ENCODE results near the gene PNRC2.
A peak's percentile ranks its signal among the peaks of the same experiment; 100 is the strongest.
"Not testable (repeated sequence)": the region's sequence is repeated elsewhere in the genome, so short reads cannot be mapped to it uniquely, and the experiment has no call there.

Gene PNRC2

GRCh38 chr1:23953020-23953419, 6.6 kb upstream of the PNRC2 start:
- H3K27ac ChIP-seq (ENCODE audit: insufficient read depth in 1 of 2, low read depth in 1 of 2, low read length in 2 of 2, poor library complexity in 1 of 2, severe bottlenecking in 2 of 2): no peak overlapping the region
- H3K9me3 ChIP-seq (ENCODE audit: control extremely low read depth in 1 of 5, control insufficient read depth in 4 of 5, insufficient read depth in 2 of 5, low read depth in 1 of 5, low read length in 4 of 5): no peaks in the 10 kb centered on the region
- peaks cover 11 to 43% (median 35%) of the 10 kb centered on the region in 4 experiments for H3K4me1 ChIP-seq (ENCODE audit: control extremely low read depth in 1 of 4, control insufficient read depth in 4 of 4, insufficient read depth in 4 of 4, low read length in 3 of 4)
- no peaks in the 10 kb centered on the region for H3K36me3 ChIP-seq (ENCODE audit: control insufficient read depth in 4 of 4, insufficient read depth in 4 of 4, low read length in 3 of 4)
- POLR2A ChIA-PET: no interaction called here
- CTCF ChIA-PET: interaction anchor here (1.7 kb wide), 1 partner anchor 33 kb away, joined by 6 read pairs; no protein-coding TSS in a partner anchor
- H3K27me3 ChIP-seq (replicated peaks in 2 of 5; ENCODE audit: control insufficient read depth in 4 of 5, insufficient read depth in 5 of 5, low read length in 4 of 5): no peaks in the 10 kb centered on the region
- DNase-seq: no peak
- no peak overlapping the region for H3K4me3 ChIP-seq (ENCODE audit: control insufficient read depth in 1 of 7, extremely low read depth in 1 of 7, insufficient read depth in 4 of 7, low read depth in 2 of 7, low read length in 6 of 7)
- 100% methylated on average over 1 of the region's 3 CpGs for WGBS (ENCODE audit: insufficient coverage)

DNA sequence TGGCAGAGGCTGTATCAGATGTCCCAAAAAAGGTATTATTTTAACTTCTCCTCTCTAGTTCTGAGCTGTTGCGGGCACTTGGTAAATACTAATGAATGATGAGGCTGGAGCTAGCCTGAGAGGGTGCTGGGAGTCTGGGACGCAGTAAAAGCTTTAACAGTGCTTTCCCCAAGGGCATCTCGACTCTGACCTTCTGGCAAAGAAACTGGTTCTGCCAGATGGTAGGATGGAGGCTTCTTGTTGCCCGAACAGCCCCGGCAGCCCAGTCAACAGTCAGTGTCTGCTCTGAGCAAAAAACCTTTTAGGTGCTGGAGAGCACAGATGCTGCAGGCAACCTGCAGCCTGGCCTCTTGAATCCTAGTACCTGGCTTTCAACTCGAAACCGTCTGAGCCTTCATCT, 2.5 kb upstream of the PNRC2 start:
- H3K36me3 ChIP-seq (ENCODE audit: control insufficient read depth in 4 of 4, insufficient read depth in 4 of 4, low read length in 3 of 4): peaks cover 0 to 6% (median 3%) of the 10 kb centered on the region in 4 experiments
- WGBS (ENCODE audit: insufficient coverage): 86% methylated on average over 7 of the region's 7 CpGs
- peaks cover 21 to 63% (median 50%) of the 10 kb centered on the region in 4 experiments for H3K4me1 ChIP-seq (ENCODE audit: control extremely low read depth in 1 of 4, control insufficient read depth in 4 of 4, insufficient read depth in 4 of 4, low read length in 3 of 4)
- POLR2A ChIA-PET: interaction anchor here (1.1 kb wide), 1 partner anchor 33 kb away, joined by 3 read pairs; no protein-coding TSS in a partner anchor
- no peaks in the 10 kb centered on the region for H3K9me3 ChIP-seq (ENCODE audit: control extremely low read depth in 1 of 5, control insufficient read depth in 4 of 5, insufficient read depth in 2 of 5, low read depth in 1 of 5, low read length in 4 of 5)
- no peak for DNase-seq
- H3K27me3 ChIP-seq (replicated peaks in 2 of 5; ENCODE audit: control insufficient read depth in 4 of 5, insufficient read depth in 5 of 5, low read length in 4 of 5): no peaks in the 10 kb centered on the region
- no peak overlapping the region for H3K27ac ChIP-seq (ENCODE audit: insufficient read depth in 1 of 2, low read depth in 1 of 2, low read length in 2 of 2, poor library complexity in 1 of 2, severe bottlenecking in 2 of 2)
- H3K4me3 ChIP-seq (ENCODE audit: control insufficient read depth in 1 of 7, extremely low read depth in 1 of 7, insufficient read depth in 4 of 7, low read depth in 2 of 7, low read length in 6 of 7): no peak overlapping the region
- CTCF ChIA-PET: interaction anchor here (0.9 to 2.4 kb wide), 4 partner anchors 18 to 149 kb away, joined by 3 to 9 read pairs (median 4); no protein-coding TSS in a partner anchor

DNA sequence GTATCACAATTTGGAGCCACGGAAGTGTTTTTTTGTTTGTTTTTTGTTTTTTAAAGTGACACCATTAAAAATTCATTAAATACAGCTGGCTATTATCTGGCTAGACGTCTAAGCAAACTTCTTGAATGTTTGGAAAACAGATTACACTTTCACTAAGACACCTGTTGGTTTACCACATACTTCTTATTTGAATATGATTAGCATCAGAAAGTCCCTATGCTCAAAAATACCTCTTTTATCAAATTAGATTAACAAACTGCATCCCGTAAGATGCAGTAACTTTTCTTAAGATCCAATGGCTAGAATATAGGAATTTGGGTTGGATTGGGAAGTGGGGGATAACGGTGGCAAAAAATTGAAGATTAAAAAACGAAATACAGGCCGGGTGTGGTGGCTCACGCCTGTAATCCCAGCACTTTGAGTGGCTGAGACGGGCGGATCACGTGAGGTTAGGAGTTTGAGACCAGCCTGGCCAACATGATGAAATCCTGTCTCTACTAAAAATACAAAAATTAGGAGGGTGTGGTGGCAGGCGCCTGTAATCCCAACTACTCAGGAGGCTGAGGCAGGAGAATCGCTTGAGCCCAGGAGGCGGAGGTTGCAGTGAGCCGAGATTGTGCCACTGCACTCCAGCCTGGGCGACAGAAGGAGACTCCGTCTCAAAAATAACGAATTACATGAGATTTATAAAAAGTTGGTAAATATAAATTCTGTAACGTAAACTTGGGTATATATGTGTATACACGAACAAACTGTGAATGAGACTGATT, 1.4 kb upstream of the PNRC2 start:
- POLR2A ChIA-PET: interaction anchor here (0.6 to 1.6 kb wide), 5 partner anchors 8 to 180 kb away, joined by 3 to 4 read pairs (median 3); partner anchors contain the start of gene PITHD1
- H3K4me3 ChIP-seq (ENCODE audit: control insufficient read depth in 1 of 7, extremely low read depth in 1 of 7, insufficient read depth in 4 of 7, low read depth in 2 of 7, low read length in 6 of 7): peak overlapping the region in 6 of 7 experiments; percentile 80 to 100 (median 91)
- peaks cover 21 to 65% (median 49%) of the 10 kb centered on the region in 4 experiments for H3K4me1 ChIP-seq (ENCODE audit: control extremely low read depth in 1 of 4, control insufficient read depth in 4 of 4, insufficient read depth in 4 of 4, low read length in 3 of 4)
- H3K27me3 ChIP-seq (replicated peaks in 2 of 5; ENCODE audit: control insufficient read depth in 4 of 5, insufficient read depth in 5 of 5, low read length in 4 of 5); H3K36me3 ChIP-seq (ENCODE audit: control insufficient read depth in 4 of 4, insufficient read depth in 4 of 4, low read length in 3 of 4); DNase-seq; H3K9me3 ChIP-seq (ENCODE audit: control extremely low read depth in 1 of 5, control insufficient read depth in 4 of 5, insufficient read depth in 2 of 5, low read depth in 1 of 5, low read length in 4 of 5): not testable (repeated sequence)
- CTCF ChIA-PET: interaction anchor here (2.3 kb wide), 1 partner anchor 70 kb away, joined by 6 read pairs; no protein-coding TSS in a partner anchor
- WGBS (ENCODE audit: insufficient coverage): 70% methylated on average over 9 of the region's 19 CpGs
- H3K27ac ChIP-seq (ENCODE audit: insufficient read depth in 1 of 2, low read depth in 1 of 2, low read length in 2 of 2, poor library complexity in 1 of 2, severe bottlenecking in 2 of 2): peak overlapping the region; percentile 98 to 100

GRCh38 chr1:23958810-23959460, 693 bp upstream of the PNRC2 start:
- peak overlapping the region; percentile 98 to 100 for H3K27ac ChIP-seq (ENCODE audit: insufficient read depth in 1 of 2, low read depth in 1 of 2, low read length in 2 of 2, poor library complexity in 1 of 2, severe bottlenecking in 2 of 2)
- no peaks in the 10 kb centered on the region for H3K9me3 ChIP-seq (ENCODE audit: control extremely low read depth in 1 of 5, control insufficient read depth in 4 of 5, insufficient read depth in 2 of 5, low read depth in 1 of 5, low read length in 4 of 5)
- H3K27me3 ChIP-seq (replicated peaks in 2 of 5; ENCODE audit: control insufficient read depth in 4 of 5, insufficient read depth in 5 of 5, low read length in 4 of 5): no peaks in the 10 kb centered on the region
- peak overlapping the region; percentile 57 to 100 (median 91) for H3K4me3 ChIP-seq (ENCODE audit: control insufficient read depth in 1 of 7, extremely low read depth in 1 of 7, insufficient read depth in 4 of 7, low read depth in 2 of 7, low read length in 6 of 7)
- H3K4me1 ChIP-seq (ENCODE audit: control extremely low read depth in 1 of 4, control insufficient read depth in 4 of 4, insufficient read depth in 4 of 4, low read length in 3 of 4): peaks cover 21 to 65% (median 49%) of the 10 kb centered on the region in 4 experiments
- WGBS (ENCODE audit: insufficient coverage): 0% methylated on average over 22 of the region's 30 CpGs
- H3K36me3 ChIP-seq (ENCODE audit: control insufficient read depth in 4 of 4, insufficient read depth in 4 of 4, low read length in 3 of 4): peaks cover under 1 to 12% (median 5%) of the 10 kb centered on the region in 4 experiments
- CTCF ChIA-PET: interaction anchor here (2.3 kb wide), 1 partner anchor 69 kb away, joined by 6 read pairs; no protein-coding TSS in a partner anchor
- peak; percentile 98 to 100 (median 99) for DNase-seq
- POLR2A ChIA-PET: interaction anchor here (0.6 to 1.6 kb wide), 4 partner anchors 9 to 180 kb away, joined by 3 to 7 read pairs (median 4); partner anchors contain the start of genes PITHD1 and SRSF10

- Histone ChIP-seq H3K27ac (ENCODE audit: insufficient read depth in 1 of 2, low read depth in 1 of 2, low read length in 2 of 2, poor library complexity in 1 of 2, severe bottlenecking in 2 of 2) (peak overlapping the region; percentile 98 to 100), H3K4me1 (ENCODE audit: control extremely low read depth in 1 of 4, control insufficient read depth in 4 of 4, insufficient read depth in 4 of 4, low read length in 3 of 4) (peaks cover 21 to 63% (median 46%) of the 10 kb centered on the region in 4 experiments), H3K27me3 (replicated peaks in 2 of 5; ENCODE audit: control insufficient read depth in 4 of 5, insufficient read depth in 5 of 5, low read length in 4 of 5) (no peaks in the 10 kb centered on the region), H3K9me3 (ENCODE audit: control extremely low read depth in 1 of 5, control insufficient read depth in 4 of 5, insufficient read depth in 2 of 5, low read depth in 1 of 5, low read length in 4 of 5) (no peaks in the 10 kb centered on the region), H3K4me3 (ENCODE audit: control insufficient read depth in 1 of 7, extremely low read depth in 1 of 7, insufficient read depth in 4 of 7, low read depth in 2 of 7, low read length in 6 of 7) (peak overlapping the region; percentile 80 to 100 (median 91)), H3K36me3 (ENCODE audit: control insufficient read depth in 4 of 4, insufficient read depth in 4 of 4, low read length in 3 of 4) (peaks cover 5 to 22% (median 10%) of the 10 kb centered on the region in 4 experiments)
- POLR2A ChIA-PET: interaction anchor here (1.0 to 1.3 kb wide), 4 partner anchors 19 to 68 kb away, joined by 3 to 7 read pairs (median 5); partner anchors contain the start of gene SRSF10
- DNase-seq: no peak
- CTCF ChIA-PET: interaction anchor here (0.9 to 2.3 kb wide), 4 partner anchors 15 to 68 kb away, joined by 3 to 6 read pairs (median 4); partner anchors contain the start of gene SRSF10
- WGBS (ENCODE audit: insufficient coverage): 0% methylated on average over 5 of the region's 15 CpGs
These were observed 828 bp downstream of the PNRC2 start for GRCh38 chr1:23960291-23961020.

DNA sequence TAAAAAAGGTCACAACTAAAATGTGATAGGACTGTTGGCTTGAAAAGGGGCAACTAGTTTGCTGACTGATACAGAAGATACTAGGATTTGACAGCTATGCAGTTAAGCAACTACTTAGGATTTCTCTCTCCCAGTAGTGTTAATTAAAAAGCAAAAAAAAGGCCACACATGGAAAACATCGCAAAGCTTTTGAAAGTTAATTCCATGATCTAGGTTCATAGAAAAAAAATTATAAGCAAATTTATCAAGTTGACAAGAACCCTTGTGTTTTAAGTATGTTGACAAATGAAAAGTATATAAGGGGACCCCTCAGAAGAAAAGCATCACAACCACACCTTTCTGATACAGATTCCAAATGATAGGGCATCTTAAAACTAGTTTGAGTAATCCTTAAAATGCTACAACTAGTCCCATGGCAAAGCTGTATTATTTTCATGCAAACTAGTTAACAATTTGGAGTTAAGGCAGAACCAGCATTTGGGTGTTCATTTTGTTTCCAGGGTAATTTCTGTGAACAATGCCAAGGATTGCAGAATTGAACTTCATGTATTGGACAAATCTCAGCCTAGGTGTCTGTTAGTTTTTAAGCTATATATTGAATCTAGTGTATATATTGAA, 4.1 kb downstream of the PNRC2 start:
- DNase-seq: no peak
- ChIA-PET POLR2A (interaction anchor here (1.0 kb wide), 1 partner anchor 9 kb away, joined by 3 read pairs; no protein-coding TSS in a partner anchor), CTCF (interaction anchor here (0.7 to 1.9 kb wide), 5 partner anchors 10 to 47 kb away, joined by 3 to 9 read pairs (median 3); no protein-coding TSS in a partner anchor)
- no CpG with 5 or more reads among the region's 1 CpG for WGBS (ENCODE audit: insufficient coverage)
- Histone ChIP-seq H3K4me1 (ENCODE audit: control extremely low read depth in 1 of 4, control insufficient read depth in 4 of 4, insufficient read depth in 4 of 4, low read length in 3 of 4) (peaks cover 0 to 30% (median 17%) of the 10 kb centered on the region in 4 experiments), H3K27ac (ENCODE audit: insufficient read depth in 1 of 2, low read depth in 1 of 2, low read length in 2 of 2, poor library complexity in 1 of 2, severe bottlenecking in 2 of 2) (no peak overlapping the region), H3K36me3 (ENCODE audit: control insufficient read depth in 4 of 4, insufficient read depth in 4 of 4, low read length in 3 of 4) (peaks cover 9 to 48% (median 28%) of the 10 kb centered on the region in 4 experiments), H3K4me3 (ENCODE audit: control insufficient read depth in 1 of 7, extremely low read depth in 1 of 7, insufficient read depth in 4 of 7, low read depth in 2 of 7, low read length in 6 of 7) (no peak overlapping the region), H3K9me3 (ENCODE audit: control extremely low read depth in 1 of 5, control insufficient read depth in 4 of 5, insufficient read depth in 2 of 5, low read depth in 1 of 5, low read length in 4 of 5) (no peaks in the 10 kb centered on the region), H3K27me3 (replicated peaks in 2 of 5; ENCODE audit: control insufficient read depth in 4 of 5, insufficient read depth in 5 of 5, low read length in 4 of 5) (no peaks in the 10 kb centered on the region)
